GM19099 (cell line): ENCODE measurements around the gene ATG4D.

ENCODE experiments used
- POLR2A ChIP-seq: IDR thresholded peaks from 3 replicates; pipeline ENCODE4 v1.6.1; 2011; ENCODE audit warnings: low read depth; ENCODE audit not compliant: insufficient read length; ENCODE audit errors: extremely low read depth

The ATG4D gene

DNA sequence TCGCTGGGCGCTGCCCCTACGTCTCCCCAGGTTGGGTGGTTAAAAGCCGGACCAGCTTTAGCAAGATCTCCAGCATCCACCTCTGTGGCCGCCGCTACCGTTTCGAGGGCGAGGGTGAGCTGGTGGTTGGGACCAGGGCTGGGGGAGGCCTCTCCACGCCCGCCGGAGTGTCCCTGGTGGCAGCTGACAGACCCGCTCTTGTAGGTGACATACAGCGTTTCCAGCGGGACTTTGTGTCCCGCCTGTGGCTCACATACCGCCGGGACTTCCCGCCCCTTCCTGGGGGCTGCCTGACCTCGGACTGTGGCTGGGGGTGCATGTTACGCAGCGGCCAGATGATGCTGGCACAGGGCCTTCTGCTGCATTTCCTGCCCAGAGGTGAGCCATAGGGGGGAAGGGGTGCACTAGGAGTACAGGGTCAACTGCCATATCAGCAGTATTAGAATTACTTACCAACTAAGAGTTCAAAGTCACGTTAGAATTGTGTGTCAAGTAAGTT lies 1.1 kb downstream of the ATG4D start:
- no peak for TF ChIP-seq POLR2A

DNA sequence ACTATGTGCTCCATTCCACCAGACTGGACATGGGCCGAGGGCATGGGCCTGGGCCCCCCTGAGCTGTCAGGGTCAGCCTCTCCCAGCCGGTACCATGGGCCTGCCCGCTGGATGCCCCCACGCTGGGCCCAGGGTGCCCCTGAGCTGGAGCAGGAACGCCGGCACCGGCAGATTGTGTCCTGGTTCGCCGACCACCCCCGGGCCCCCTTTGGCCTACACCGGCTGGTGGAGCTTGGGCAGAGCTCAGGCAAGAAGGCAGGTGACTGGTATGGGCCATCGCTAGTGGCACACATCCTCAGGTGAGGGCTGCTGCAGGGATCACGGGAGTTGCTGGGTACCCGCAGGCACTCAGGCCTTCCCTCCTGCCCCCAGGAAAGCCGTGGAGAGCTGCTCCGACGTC lies 3.1 kb downstream of the ATG4D start:
- no peak for TF ChIP-seq POLR2A

DNA sequence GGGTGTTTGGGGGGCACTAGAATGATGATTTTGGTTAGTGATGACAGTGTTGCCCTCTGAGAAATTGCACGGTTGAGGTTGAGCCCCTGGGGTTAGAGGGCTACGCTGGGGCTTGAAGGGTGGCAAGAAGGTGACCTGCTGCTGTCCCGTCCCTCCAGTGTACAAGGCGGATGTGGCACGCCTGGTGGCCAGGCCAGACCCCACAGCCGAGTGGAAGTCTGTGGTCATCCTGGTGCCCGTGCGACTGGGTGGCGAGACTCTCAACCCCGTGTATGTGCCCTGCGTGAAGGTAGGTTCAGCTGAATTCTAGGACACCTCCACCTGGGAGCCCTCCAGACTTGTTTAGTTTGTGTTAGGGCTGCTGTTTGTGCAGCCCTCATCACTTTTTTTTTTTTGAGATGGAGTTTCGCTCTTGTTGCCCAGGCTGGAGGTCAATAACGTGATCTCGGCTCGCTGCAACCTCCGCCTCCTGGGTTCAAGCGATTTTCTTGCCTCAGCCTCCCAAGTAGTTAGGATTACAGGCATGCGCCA lies 5.1 kb downstream of the ATG4D start:
- TF ChIP-seq POLR2A = no peak

DNA sequence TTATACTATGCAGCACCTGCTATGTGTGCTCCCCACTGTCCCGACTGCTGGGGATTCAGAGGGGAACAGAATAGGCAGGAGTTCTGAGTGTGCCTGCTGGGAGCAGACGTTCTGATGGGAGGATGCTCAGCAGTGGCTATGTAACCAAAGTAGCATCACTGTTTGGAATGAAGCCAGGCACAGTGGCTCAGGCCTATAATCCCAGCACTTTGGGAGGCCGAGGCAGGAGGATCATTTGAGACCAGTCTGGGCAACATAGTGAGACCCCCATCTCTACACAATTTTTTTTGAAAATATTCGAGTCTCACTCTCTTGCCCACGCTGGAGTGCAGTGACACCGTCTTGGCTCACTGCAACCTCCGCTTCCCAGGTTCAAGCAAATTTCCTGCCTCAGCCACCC lies 6.0 kb downstream of the ATG4D start:
- no peak for TF ChIP-seq POLR2A

DNA sequence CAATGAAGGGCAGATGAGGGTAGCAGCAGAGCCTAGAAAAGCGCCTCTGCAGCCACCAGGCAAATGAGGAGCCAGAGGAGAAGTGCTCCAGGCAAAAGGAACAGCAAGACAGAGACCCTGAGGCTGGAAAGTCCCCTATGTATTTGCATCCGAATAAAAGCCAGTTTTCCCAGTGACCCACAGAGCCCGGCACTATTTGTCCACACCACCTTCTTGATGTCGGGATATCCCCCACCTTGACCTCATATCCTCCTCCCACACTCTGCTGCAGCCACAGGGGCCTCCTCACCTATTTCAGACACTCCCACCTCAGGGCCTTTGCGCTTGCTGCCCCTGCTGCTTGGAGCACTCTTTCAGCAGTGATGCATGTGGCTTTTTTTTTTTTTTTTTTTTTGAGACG lies 6.6 kb downstream of the ATG4D start:
- TF ChIP-seq POLR2A = no peak

DNA sequence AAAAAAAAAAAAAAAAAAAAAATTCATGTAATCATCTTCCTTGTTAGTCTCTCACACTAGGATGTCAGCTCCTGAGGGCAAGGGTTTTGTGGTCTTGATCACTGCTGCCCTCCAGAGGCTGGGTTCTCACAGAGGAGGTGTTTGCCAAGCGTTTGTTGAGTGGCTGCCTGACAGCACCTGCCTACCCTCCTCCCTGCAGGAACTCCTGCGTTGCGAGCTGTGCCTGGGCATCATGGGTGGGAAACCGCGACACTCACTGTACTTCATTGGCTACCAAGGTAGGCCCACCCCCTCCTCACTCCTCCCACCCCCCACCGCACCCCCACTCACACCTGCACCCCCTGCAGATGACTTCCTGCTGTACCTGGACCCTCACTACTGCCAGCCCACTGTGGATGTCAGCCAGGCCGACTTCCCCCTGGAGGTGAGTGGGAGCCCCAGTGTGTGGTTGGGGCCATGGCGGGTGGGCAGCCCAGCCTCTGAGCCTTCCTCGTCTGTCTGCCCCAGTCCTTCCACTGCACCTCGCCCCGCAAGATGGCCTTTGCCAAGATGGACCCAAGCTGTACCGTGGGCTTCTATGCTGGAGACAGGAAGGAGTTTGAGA lies 8.1 kb downstream of the ATG4D start:
- TF ChIP-seq POLR2A = no peak

DNA sequence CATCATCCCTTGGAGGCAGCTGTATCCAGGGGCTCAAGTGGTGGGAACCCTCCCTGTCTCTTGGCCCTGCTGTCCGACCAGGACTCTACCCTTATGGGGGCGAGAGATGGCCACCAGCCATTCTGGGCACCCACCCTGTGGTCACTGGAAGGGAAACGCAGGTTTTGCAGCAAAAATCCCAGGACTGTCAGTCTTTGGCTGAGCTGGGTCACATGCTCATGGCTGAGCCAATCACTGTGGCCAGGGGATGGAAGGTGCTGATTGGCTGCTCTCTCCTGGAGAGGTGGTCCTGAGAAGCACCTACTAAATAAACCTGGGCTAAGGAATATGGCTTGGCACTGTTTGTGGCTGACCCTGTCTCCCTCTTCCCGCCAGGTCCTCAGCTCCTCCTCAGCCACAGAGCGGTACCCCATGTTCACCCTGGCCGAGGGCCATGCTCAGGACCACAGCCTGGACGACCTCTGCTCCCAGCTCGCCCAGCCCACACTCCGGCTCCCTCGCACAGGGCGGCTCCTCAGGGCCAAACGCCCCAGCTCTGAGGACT lies 8.9 kb downstream of the ATG4D start:
- no peak for TF ChIP-seq POLR2A

DNA sequence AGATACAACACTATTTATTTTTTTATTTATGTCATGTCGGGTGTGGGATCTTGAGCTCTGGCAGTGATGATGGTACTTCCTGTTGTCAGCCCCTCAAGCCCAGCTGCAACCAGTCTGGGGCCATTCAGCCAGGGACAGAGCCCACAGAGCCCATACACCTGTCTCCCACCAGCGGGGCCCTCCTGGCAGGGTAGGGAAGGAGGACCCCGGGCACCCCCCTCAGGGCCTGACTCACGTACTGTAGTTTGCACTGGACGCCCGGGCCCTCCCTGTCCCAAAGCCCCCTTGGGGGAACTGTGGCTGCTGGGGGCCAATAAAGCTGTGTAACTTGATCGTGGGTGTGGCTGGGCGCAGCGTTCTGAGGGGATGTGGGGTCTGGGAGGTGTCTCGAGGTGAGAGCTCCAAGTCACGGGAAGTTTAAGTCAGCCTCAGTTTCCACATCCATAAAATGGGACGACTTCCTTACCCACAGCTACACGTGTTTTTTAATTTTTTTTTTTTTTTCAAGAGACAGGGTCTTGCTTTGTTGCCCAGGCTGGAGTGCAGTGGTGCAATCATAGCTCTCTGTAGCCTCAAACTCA lies 9.5 kb downstream of the ATG4D start:
- no peak for TF ChIP-seq POLR2A

DNA sequence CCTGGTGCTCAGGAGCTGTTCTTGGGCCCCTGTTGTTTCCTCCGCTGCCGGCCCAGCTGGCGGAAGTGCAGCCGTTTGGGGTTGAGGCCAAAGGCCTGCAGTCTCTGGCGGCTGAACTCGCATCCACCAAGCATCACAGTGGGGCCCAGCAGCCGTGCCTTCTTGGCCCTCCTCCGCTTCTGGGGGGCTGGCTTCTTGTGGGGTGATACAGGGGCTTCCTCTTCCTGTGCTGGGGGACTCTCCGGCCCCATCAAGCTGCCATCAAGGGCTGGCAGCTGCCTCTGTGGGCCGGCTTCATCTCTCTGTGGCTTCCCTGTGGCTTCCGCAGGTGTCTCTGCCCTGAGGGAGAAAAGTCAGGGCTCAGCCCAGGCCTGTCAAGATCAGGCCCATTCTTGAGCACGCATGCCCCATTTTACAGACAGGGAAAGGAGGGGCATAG lies 10.3 kb downstream of the ATG4D start:
- TF ChIP-seq POLR2A = no peak

DNA sequence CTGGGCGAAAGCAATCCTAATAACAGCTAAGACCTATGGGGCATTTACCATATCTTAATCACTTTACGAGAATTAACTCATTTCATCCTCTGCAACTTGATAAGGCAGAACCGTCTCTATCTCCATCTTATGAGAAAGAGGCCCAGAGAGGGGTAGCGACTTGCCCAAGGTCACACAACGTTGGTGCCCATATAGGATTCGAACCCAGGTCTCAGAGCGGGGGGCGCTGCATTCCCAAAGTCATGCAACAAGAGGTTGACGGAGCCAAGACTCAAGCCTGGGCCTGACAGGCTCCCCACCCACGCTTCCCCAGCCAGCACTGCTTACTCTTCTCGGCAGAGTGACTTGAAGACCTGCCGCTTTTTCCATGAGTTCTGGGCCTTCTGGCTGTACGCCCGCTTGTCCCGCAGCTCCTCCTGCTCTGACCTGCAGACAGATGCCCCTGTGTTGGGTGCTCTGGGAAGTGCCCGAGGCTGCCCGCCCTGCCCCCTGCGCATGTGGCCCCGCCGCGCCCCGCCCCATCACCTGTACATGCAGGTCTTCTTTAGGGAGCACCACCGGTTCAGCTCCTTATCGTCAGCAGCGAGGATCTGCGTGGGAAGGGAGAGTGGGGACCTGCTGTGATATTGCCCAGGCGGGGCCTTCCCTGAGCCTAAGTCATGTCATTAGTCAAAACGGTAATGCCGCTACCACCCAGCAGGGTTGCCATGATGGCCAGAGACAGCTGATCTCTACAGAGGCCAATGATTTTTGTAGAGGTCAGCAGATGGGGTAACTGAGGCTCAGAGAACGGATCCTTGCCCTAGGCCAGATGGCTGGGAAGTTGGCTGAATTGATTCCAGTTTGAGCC lies 11.3 kb downstream of the ATG4D start:
- TF ChIP-seq POLR2A = no peak

DNA sequence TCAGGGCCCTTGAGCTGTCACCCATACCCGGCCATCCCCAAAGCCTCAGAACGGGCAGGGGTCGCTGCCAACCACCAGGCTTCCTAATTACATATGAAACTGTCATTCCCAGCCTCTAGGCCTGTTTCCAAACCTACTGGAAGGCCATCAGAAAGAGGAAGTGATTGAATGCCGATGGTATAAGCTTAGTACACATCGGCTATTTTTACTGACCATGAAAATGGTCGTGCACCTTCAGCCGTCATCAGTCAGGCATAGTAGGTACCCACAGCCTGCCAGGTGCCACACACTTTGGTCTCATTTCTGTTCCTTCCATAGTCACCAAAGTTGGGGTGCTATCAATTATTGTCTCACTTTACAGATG lies 11.9 kb downstream of the ATG4D start:
- TF ChIP-seq POLR2A = no peak

DNA sequence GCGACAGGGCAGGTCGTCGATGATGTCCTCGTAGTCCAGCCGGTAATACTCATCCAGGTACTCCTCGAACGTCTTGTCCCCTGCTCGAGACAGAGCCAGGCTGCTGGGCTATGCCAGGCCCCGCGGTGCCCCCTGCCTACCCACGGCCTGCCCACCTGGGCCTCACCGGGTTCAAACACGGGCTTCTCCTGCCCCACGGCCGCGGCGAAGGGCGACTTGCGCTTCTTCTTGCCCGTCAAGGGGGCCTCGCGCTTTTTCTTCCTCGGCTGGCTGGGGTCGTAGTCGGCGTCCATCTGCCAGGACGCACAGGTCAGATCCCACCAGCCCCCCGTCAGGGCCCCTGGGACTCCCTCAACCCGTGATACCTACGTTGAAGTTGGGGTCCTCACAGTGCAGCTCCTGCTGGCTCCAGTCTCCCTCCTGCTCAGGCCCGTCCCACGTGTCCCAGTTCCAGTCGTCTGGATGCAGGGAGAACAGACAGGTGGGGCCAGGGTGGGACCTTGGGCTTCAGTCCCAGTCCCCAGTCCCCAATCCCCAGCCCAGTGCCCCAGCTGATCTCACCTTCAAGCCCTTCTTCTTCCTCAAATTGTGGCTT lies 14.0 kb downstream of the ATG4D start:
- no peak for TF ChIP-seq POLR2A

DNA sequence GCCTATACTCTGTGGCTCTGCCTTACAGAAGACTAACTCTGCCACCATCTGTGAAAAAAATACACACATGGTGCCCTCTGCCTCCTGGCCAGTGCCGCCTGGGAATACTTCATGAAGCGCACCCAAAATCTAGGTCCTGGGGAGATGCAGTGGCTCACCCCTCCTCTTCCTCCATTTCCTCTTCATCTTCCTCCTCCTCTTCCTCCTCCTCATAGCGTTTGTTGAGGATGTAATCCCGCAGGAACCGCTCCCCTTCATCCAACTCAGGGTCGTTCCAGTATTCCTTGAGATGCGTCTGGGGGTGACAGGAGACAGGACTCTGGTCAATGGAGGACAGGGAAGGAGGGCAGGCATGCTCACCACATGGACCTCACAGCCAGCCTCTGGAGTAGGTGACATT lies 16.4 kb downstream of the ATG4D start:
- TF ChIP-seq POLR2A = no peak

DNA sequence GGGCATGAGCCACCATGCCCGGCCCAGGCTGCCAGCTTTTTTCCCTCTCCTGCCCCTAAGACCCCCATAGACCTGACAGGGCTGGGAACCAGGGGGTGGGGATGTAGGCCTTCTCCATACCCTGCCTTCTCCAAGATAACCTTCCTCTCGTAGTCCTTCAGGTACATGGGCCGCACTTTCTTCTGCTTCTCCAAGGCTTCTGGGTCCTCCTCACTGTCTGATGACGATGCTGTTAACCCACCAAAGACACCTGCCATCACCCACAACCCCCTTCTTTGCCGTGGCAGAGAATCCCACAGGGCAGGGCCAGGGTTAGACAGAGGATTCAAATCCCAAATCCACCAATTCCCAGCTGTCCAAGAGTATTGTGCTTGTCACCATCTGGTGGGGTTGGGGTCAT lies 18.9 kb downstream of the ATG4D start:
- no peak for TF ChIP-seq POLR2A

DNA sequence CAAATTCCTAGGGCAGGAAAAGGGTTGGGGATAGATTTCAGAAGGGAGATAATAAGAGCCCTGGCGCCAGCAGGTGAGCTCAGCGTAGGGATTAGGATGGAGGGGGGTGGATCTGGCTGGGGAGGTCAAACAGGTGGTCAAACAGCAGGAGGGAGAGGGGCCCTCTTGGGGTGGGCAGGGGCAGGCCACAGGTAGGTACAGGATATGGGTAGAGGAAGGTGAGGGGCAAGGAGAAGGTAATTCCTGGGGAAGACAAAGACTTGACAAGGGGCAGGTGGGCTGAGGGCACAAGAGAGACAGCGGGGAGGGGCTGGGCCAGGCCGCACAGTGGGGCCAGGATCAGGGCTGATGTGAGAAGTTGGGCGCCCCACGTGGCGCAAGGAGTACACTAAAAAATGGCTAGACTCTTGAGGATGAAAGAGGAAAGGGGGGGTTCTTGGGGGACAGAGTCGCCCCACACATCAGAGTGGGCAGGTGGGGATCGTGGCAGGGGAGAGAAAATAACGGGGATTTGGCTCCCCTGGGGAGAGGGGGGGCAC lies 21.4 kb downstream of the ATG4D start:
- TF ChIP-seq POLR2A = no peak

DNA sequence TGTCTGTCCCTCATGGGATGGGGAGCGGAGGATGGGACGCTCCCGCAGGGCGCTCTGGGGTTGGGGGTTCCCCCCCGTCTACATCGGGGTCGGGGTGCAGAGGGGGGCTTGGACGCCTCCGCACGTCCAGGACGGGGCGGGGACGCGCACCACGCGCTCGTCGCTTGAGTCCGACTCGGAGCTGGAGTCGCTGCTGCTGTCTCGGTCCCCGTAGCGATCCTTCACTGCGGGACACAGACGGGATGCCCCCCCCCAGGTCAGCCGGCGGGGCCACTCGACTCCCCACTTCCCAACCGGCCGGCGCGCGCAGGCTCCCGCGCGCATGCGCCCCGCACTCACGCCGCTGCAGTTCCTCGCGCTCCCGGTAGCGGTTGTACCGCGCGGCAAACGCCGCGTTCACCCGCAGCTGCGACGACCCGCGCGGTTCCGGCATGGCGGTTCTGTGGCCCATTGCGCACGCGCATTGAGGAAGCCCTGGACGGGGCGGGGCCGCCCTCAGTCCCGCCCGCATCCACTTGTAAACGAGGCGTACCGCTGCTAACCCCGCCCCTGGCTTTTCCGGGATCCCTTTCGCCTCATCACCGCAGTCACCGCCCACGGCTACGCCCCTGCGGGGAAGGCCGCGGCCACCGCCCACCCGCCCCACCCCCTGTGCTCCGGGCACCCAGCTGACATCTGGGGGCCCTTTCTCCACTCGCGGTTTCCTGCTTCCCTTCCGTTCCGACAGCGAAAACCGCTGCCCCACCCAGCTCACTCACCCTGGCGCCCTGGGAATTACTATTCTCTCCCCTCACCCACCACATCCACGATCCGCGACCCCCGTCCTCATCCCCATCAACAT lies 22.1 kb downstream of the ATG4D start, which contains the start of gene KRI1:
KRI1 (minus strand) TSS at position 444 of the 841 bp plus-strand sequence; CDS start at position 433, 11 bp downstream.
- TF ChIP-seq POLR2A = peak; percentile 76
